Activated CD4-positive, alpha-beta T cell treated with anti-CD3 and anti-CD28 coated beads for 4 hours (primary cell): ENCODE results near the gene TFDP2.

Source experiments
- DNase-seq, 2 donors: peaks; one replicate each; pipeline ENCODE4 v3.0.0-alpha.2; 2020

The TFDP2 gene

DNA sequence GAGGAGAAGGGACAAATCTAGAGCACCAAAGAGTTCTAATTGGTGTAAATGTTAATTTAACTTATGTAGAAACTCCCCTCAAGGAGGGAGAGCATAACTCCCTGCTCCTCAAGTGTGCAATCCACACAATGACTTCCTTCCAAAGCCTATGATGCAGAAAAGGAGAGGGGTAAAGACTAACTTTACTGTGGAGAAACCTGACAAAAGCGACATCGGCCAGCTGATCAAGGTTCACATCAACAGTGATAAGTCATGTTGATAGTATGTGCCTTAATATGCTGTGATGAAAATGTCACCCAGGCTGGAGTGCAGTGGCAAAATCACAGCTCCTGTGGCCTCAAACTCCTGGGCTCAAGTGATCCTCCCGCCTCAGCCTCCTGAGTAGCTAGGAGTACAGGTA, 76.5 kb downstream of the TFDP2 start:
- DNase-seq = no peak

DNA sequence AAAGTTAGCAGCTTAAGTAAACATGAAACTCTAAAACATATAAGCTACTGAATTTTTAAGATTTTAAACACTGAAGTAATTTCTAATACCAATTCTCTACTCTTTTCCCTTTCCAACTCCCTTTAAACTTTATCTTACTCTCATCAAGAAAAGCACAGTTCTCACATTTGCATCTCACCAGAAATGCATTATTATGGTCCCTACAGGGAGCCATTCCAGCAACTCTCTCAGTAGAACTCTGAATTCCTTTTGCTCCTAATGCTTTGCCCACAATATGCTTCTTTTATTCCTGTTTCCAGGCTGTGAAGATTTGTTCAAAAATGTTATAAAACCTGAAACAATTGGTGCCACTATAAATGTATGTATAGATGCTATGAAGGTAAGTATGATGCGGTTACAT, 83.4 kb downstream of the TFDP2 start:
- no peak for DNase-seq

DNA sequence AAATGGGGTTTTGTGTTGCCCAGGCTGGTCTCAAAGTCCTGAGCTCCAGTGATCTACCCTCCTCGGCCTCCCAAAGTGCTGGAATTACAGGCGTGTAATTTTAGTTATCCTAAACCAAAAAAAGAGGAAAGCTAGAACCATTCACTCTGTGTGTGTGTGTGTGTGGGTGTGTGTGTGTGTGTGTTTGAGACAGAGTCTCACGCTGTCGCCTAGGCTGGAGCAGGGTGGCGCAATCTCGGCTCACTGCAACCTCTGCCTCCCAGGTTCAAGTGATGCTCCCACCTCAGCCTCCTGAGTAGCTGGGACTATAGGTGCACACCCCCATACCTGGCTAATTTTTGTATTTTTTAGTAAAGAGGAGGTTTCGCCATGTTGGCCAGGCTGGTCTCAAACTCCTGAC, 84.0 kb downstream of the TFDP2 start:
- no peak for DNase-seq

DNA sequence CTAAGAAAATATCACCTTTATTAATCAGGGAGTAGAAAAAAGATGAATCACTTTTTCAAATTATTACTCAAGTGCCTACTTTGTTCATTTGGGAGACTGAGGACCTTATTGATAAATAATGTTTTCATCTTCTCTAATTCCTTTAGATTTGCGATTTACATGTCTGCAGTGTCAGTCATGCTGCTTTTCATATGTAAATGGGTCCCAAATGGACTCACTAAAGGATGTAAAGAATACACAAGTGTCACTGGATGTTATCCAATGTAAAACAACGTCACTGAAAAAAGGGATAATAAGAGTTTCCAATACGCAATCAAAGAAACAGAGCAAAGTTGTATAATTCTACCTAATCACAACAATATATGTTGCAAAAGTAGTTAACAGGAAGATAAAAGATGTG, 84.9 kb downstream of the TFDP2 start:
- no peak for DNase-seq

DNA sequence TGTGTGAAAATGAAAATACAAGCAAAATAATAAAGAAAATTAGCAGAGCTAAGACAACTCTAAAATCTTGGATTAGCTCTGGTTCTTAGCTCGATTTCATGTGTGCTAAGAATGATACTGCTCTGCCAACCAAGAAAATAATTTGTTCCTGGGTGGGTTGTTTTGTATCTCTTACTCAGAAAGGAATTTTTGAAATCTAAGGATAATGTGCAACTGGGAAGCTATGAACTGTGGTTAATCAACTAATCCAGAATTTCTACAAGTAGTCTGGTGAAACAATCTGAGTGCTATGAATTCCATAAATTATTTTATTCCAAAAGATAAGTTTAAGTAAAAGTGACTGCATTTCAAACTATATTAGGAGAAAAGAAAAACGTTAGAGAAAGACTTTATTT, 92.0 kb downstream of the TFDP2 start:
- no peak for DNase-seq

DNA sequence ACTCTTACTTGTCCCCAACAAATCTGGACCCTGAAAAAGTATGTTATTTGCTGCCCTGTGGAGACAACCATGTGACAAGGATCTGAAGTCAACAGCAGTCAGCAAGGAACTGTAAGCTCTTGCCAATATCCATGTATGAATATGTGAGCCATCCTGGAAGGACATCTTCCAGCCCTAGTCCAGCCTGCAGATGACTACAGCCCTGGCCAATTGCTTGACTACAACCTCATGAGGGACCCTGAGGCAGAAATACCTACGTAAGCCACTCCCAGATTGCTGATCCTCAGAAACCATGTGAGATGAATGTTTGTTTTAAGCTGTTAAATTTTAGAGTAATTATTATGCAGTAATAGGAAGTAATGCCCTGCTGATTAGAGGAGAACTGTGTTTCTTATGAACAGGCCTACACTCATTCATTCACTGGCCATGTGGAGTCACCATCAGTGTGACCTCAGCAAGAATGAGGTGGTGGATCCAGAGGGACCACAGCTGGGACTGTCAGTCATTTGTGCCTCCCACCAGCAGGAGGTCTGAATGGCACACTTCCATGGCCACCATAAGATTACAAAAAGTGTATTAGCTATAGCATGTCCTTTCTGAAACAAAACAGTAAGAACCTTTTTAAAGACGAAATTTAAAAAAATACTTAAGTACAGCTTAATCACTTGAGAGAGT, 92.6 kb downstream of the TFDP2 start:
- DNase-seq = no peak

DNA sequence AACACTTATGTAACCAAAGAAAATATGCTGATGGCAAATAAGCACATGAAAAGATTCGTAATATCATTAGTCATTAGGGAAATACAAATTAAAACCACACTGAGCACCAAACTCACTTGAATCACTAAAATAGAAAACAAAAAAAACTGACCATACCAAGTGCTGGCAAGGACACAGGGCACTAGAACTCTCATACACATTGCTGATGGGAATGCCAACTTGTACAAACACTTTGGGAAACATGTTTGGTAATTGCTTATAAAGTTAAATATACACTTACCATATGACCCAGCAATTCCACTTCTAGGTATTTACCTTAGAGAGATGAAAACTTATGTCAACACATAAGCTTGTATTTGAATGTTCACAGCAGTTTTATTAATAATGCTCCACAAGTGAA, 95.5 kb downstream of the TFDP2 start:
- DNase-seq = no peak

DNA sequence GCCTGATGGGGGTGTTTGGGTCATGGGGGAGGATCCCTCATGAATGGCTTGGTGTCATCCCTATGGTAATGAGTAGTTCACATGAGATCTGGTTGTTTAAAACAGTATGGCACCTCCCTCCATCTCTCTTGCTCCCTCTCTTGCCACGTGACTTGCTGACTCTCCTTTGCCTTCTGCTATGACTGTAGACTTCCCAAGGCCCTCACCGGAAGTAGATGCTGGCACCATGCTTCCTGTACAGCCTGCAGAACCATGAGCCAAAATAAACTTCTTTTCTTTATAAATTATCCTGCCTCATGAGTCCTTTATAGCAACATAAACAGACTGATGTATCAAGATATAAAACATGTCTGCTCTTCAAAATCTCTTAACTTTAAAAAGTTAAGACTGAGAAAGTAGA, 96.1 kb downstream of the TFDP2 start:
- DNase-seq = no peak

DNA sequence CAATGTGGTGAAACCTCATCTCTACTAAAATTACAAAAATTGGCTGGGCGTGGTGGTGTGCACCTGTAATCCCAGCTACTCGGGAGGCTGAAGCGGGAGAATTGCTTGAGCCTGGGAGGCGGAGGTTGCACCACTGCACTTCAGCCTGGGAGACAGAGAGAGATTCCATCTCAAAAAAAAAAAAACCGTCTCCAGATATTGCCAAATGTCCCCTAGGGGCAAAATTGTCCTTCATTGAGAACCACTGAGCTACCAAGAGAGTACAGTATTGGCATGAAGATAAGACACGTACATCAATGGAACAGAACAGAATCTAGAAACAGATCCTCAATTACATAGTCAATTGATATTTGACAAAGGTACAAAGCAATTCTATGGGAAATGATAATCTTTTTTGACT, 98.0 kb downstream of the TFDP2 start:
- no peak for DNase-seq

DNA sequence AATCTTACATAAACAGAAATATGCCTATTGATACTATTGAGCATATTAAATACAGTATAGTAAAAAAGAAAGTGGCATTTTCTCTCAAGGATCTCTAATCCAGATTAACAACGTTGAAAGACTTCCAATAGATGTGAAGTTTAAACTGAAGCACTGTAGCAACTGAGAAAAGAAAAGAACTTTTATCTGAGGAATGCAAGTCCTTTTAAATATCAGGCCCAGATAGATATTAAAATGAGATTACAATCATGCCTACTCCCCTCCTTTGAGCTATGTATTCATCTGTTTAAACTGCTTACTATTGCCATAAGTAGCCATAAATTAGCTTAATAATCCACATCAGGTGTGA, 102.3 kb downstream of the TFDP2 start:
- no peak for DNase-seq

DNA sequence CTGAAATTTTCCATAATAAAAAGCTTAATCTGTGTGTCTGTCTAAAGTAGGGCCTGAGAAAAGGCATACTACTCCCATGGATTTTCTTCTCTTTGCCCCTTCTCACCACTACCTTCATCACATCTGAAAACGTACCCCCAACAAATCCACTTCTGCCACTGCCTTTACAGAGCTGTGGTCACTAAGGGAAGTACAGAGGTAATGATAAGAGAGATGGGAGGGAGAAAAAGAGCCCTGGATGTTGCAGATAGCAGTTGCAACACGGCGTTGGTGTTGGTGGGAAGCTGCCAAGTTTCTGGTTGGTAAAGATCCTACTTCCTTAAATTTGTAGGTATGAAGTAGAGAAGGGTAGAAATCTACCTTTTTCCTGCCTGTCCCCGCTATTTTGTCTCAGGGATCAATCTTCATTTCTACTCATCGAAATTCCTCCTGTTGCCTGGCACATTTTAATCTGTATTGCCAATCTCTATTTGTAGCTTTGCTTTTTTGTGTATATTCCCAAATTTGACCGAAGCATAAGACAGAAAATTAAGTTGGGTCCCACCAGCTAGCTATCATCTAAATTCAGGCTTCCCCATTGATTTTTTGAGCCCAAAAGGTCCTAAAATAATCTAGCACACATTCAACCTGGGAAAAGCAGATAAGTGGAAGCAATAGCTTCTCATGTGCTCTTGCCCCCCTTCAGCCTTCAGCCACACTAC, 102.9 kb downstream of the TFDP2 start:
- no peak for DNase-seq

DNA sequence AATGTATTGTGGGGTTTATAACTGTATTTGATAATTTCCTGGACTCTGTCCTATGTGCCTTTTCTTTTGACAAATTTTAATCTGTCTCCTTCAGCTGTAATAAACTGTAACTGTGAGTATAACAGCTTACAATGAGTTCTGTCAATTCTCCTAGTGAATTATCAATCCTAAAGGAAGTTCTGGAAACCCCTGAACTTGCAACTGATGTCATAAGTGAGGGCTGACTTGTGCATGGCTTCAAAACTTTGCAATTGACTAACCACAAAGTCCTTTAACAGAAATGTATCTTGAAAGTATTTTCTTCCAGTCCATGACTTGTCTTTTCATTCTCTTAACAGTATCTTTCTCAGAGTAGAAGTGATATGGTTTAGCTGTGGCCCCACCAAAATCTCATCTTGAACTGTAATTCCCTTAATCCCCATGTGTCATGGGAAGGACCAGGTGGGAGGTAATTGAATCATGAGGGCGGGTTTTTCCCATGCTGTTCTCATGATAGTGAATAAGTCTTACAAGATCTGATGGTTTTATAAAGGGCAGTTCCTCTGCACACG, 108.3 kb downstream of the TFDP2 start:
- no peak for DNase-seq

DNA sequence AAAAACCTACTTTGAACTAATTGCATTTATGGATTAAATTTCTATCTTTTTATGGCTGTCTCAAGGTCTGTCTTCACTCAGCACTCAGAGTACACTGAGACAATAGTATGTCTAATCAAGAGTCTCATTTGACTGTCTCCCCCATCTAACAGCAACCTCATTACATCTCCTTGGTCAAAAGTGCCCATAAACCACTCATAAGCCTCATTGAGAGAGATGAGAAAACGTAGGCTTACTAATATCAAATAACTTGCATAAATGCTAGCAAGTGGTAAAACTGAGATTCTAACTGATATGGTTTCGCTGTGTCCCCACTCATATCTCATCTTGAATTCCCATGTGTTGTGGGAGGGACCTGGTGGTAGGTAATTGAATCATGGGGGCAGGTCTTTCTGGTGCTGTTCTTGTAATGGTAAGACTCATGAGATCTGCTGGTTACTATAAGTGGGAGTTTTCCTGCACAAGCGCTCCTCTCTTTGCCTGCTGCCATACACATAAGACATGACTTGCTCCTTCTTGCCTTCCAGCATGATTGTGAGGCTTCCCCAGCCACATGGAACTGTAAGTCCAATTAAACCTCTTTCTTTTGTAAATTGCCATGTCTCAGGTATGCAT, 113.9 kb downstream of the TFDP2 start:
- DNase-seq = no peak

DNA sequence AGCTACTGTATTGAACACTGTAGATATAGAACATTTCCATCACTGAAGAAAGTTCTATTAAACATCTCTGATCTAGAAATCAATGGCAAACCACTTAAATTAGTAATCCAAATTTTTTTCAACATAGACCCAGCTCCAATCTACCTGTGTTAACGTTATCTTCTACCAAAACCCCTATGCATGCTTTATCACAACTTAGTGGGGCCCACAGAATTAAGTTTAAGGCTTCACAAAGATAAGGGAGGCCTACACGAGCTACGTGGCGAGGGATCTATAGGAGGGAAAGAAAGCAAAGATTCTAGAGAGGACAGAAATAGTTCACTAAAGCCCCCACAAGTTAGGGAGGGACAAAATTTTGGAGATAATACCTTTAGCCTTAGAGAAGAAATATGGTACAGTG, 116.1 kb downstream of the TFDP2 start:
- DNase-seq = no peak

DNA sequence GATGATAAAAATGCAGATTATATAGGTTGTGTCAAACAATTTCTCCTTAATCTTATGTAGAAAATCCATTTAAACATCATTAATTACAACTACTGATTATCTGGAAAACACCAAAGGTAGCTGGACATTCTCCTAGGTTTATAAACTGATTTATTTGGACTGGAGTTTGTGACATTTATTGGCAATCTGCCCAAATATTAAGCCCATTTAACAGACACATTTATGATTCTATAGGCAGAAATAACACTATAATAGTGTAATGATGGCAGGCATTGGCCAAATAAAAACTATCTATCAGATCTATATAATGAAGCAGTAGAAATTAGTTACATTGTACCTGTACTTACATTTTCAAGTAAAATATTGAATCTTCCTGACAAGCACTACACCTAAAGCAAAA, 117.8 kb downstream of the TFDP2 start:
- DNase-seq = no peak

DNA sequence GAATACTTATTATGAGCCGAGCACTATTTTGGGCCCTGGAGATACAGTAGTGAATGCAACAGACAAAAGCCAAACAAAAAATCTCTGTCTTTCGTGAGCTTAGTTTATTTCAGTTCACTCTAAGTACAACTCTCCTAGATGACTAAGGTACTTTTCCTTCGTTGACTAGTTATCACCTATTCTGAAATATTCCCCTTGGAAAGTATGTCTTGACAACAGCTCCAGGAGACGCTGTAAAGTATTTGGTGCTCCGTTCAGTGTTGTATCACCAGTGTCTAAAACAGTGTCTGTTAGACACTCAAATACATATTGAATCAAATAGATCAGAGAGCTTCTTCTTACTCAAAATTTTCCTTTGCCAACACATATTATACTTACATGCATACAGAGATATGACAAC, 119.6 kb downstream of the TFDP2 start:
- no peak for DNase-seq

DNA sequence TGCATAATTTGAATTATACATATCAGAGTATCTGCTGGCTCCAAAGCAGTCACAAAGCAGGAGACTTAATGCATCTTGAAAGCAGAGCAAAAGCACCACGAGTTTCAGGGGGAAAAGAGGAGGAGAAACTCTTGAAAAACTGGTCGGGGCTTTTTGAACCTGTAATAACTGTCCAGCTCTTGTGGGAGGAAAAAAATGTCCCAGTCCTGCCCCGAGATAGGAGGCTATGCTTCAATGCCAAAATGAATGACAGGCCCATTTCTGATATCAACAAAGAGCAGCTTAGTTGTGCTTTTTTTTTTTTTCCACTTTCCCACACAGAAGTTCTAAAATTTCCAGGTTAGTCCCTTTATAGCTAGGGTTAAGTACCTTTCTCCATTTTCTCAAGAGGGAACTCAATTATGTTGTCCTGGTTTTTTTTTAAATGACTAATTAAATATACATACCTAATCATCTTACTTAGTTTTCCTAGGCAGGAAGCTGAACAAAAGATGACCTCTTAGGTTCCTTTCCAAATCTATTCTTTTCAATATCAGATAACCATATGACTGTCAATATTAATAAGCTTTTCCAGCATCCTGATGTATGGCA, 120.2 kb downstream of the TFDP2 start:
- DNase-seq = no peak

DNA sequence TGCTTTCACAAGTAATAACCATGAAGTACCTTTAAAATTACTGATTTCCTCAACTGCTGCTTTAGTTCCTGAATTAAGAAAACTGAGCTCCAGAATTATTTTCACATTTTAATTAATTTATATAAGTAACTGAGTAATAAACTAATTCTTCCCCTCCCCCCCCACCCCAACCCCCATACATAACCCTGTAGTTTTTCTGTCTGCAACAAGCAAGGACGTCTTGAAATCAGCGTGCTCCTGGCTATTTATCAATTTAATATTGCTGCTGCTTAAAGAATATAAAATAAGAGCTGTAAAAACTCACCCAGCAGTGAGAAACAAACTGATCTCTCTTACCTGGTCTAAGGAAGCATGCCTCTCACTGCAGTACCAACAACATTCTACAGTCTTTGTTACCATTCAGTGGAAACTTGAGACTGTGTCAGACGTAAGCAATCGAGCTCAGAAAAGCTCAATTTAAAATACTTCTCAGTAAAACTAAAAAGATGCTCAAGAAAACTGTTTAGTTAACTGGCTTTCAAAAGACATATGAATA, 121.0 kb downstream of the TFDP2 start:
- peak in 1 of 2 donors; percentile 23 for DNase-seq

DNA sequence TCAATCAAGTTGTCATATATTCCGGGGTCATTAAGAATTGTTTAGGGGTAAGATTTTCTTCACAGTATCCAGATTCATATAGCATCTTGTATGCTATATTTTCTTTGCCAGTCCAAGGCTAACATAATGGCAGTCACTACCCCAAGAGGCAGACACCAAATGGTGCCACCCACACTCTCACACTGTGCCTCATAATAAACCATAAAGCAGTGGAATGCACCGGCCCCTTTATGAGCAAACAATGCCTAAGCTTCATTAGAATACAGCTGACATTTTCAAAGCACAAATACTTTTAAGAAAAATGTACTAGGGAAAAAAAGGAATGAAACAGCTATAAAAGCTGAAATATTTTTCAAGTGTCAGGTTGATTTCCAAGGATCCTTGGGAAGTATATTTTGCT, 121.6 kb downstream of the TFDP2 start:
- peak; percentile 24 to 35 for DNase-seq

DNA sequence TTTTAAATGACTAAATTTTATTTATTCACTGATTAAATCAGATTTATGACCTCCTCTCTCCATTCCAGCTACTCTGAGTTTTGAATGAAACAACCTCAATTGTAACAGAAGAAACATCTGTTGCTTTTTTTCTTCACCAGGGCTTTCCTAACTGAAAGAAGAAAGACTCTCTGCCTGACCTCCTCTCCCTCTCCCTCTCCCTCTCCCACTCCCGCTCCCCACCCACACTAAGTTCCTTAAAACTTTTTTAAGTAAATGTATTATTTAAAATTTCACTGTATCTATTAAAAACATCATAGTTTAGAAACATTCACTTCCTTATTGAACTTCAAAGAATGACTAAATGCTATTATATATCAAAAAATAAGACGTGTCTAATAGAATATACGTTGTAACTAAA, 122.0 kb downstream of the TFDP2 start:
- DNase-seq = no peak

DNA sequence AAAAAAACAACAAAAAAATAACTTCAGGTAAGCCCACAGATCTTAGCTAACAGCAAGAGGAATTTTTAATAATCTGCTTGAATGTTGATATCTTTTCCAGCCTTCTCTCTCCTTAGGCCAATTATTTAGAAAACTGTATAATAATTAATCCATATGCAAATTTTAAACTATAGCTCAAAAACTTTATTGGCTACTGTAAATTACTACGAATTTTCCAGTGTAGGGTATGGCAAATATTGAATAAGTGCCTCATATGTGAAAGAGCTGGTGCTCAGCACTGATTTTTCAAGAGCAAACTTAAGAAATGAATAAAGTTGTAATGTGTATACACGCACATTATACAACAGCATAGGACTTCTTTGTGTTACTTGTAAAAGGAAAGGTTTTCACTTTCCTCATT, 123.0 kb downstream of the TFDP2 start:
- no peak for DNase-seq

DNA sequence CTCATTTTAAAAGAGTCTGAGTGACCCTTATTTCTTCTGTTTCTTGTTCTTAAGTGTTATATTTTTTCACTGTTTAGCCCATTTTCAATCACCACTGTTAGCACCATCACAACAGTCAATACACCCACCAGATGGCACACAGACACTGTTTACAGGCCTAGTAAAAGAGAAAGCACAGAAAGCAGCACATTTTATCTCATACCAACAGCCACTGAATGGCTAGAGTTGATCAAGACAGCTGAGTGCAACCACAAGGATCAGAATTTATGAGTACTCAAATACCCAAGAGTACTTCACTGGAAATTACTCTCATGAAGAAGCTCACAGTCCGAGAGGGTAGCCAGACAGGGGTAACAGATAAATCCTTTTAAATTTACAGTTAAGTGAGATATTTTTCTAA, 127.0 kb downstream of the TFDP2 start:
- no peak for DNase-seq

DNA sequence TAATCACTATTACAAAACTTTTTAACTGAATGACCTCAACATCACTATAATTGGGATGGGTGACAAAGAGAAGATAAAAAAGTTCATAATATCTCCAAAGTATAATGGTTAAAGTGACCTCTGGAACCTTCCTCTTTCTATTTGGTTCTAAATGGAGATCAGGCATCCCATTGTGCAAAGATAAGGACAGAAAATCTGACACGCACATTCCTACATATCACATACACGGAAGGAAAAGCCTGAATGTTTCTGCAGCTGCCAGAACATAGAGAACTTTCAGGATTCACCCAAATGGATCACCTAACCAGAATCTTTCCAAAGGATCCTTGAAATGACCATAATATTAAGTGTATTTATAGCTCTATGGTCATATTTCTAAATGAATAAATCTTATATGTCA, 128.2 kb downstream of the TFDP2 start:
- DNase-seq = no peak
